Measurements from ENCODE around the gene PPAN.
A peak's percentile ranks its signal among the peaks of the same experiment; 100 is the strongest.

PPAN gene

DNA sequence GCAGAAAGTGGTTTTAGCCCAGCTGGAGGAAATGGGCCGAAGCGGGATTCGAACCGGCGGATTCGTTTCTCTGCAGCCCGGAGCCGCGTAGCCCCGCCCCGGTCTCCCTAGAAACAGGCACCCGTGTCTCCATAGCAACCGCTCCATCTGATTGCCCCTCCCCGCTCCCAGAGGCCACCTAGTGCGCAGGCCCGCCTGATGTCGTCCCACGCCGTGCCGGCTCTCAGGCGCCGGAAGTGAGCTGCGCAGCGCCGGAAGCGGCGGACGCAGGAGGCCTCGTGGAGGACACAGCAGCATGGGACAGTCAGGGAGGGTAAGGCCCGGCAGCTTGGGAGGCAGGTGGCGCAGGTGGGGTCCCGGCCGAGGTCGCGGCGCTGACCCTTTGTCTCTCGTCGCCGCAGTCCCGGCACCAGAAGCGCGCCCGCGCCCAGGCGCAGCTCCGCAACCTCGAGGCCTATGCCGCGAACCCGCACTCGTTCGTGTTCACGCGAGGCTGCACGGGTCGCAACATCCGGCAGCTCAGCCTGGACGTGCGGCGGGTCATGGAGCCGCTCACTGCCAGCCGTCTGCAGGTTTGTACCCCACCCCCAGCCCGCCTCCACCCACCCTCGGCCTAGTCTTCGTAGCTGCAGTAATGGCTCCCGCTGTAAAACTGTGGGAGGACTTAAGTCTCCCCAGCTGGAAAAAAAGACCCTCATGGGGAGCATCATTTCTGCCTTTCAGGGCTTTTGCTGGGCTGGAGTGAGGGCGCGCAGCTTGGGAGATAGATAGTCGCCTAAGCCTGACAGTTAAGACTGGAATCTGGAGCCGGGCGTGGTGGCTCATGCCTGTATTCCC, at the start of gene PPAN:
Gene PPAN, plus strand, starts transcription at position 263 of the 837 bp plus-strand sequence. Its CDS starts 33 bp downstream, at position 296.
- DNase-seq (ENCODE audit: low read depth, low spot score) = peak; percentile 91

GRCh38 chr19:10061717-10062310, 44.3 kb upstream of the PPAN start:
- DNase-seq (ENCODE audit: low read depth, low spot score) = no peak

DNA sequence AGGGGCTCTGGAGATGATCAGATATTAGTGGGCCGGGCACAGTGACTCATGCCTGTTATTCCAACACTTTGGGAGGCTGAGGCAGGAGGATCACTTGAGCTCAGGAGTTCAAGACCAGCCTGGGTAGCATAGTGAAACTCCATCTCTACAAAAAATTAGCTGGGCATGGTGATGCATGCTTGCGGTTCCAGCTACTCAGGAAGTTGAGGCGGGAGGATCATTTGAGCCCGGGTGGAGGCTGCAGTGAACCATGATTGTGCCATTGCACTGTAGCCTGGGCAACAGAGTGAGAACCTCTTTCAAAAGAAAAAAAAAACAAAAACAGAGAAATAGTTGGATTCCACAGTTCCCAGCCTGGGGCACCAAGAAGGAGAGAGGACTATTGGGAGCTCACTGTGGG, 38.0 kb upstream of the PPAN start:
- no peak for DNase-seq (ENCODE audit: low read depth, low spot score)

- no peak for DNase-seq (ENCODE audit: low read depth, low spot score)
These were observed 37.1 kb upstream of the PPAN start for GRCh38 chr19:10069046-10069445.

GRCh38 chr19:10070730-10071446, 35.3 kb upstream of the PPAN start:
- DNase-seq (ENCODE audit: low read depth, low spot score) = no peak

GRCh38 chr19:10074153-10074552, 32.0 kb upstream of the PPAN start:
- peak; percentile 37 for DNase-seq (ENCODE audit: low read depth, low spot score)

DNA sequence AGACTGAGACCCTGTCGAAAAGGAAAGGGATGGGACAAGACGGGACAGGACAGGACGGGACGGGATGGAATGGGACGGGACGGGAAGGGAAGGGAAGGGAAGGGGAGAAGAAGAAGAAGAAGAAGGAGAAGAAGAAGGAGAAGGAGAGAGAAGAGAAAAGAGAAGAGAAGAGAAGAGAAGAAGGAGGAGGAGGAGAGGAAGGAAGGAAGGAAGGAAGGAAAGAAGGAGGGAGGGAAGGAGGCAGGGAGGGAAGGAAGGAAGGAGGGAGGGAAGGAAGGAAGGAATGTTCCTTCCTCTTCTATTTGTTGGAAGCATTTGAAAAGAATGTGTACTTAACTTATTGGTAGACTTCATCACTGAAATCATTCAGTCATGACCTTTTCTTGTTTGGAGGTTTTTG, 29.6 kb upstream of the PPAN start:
- DNase-seq (ENCODE audit: low read depth, low spot score) = no peak

- no peak for DNase-seq (ENCODE audit: low read depth, low spot score)
These were observed 27.8 kb upstream of the PPAN start for GRCh38 chr19:10078329-10078728.

DNA sequence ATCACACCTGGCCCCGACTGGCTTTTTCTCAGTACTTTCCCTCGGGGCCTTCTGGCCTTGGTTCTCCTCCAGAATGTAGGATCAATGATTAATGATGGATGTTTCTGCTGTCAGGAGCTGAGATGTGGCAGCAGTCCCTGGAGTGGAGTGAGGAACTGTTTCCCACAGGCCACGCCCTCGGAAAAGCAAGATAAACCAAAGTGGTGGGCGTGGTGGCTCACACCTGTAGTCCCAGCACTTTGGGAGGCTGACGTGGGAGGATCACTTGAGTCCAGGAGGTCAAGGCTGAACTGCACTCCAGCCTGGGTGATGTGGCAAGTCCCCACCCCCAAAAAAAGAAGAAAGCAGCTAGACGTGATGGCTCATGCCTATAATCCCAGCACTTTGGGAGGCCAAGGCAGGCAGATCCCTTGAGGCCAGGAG, 27.1 kb upstream of the PPAN start:
- no peak for DNase-seq (ENCODE audit: low read depth, low spot score)

GRCh38 chr19:10083911-10084310, 22.3 kb upstream of the PPAN start:
- no peak for DNase-seq (ENCODE audit: low read depth, low spot score)

- no peak for DNase-seq (ENCODE audit: low read depth, low spot score)
These were observed 21.4 kb upstream of the PPAN start for GRCh38 chr19:10084803-10085202.

GRCh38 chr19:10085641-10086590, 20.2 kb upstream of the PPAN start, which contains the start of gene SHFL:
TSS of gene SHFL (plus strand) at chr19:10086317. CDS start at chr19:10086428, 111 bp downstream.
- peak; percentile 56 for DNase-seq (ENCODE audit: low read depth, low spot score)

DNA sequence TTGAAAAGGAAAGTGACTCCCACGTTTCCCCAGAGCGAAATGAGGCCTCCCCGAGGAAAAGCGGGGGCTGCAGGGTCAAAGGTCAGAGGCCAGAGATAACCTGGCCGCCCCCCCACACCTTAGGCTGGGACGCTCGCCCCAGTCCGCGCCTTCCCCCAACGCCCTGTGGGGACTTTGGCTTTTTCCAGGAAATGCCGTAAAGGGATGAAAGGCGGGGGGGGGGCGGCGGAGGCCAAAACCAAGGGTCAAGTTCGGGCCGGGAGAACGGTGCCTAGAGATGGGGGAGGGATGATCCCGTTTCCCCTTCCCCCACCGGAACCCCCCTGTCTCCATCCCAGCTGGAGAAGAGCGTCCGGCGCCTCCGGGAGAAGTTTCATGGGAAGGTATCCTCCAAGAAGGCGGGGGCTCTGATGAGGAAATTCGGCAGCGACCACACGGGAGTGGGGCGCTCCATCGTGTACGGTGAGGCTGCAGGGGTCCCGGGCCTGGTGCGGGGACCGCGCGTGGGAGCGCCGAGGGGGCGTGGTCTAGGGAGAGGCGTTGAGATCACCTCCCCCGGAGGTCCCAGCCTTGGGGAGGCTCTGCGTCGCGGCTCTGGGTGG, 19.5 kb upstream of the PPAN start:
- DNase-seq (ENCODE audit: low read depth, low spot score) = no peak

- no peak for DNase-seq (ENCODE audit: low read depth, low spot score)
These were observed 18.7 kb upstream of the PPAN start for GRCh38 chr19:10087296-10088061.

- DNase-seq (ENCODE audit: low read depth, low spot score) = no peak
These were observed 17.1 kb upstream of the PPAN start for GRCh38 chr19:10088949-10089554.

GRCh38 chr19:10089801-10090375, 16.3 kb upstream of the PPAN start:
- DNase-seq (ENCODE audit: low read depth, low spot score) = no peak

DNA sequence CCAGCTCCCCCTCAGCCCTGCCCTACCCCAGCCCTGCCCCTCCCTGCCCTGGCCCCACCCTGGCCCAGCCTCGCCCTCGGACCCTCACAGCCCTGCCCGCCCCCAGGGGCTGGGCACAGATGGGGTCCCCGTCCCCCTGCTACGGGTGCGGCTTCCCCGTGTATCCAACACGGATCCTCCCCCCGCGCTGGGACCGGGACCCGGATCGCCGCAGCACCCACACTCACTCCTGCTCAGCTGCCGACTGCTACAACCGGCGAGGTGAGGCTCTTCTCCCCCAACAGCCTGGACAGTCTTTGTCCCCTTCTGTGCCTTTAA, 14.8 kb upstream of the PPAN start:
- DNase-seq (ENCODE audit: low read depth, low spot score) = no peak

DNA sequence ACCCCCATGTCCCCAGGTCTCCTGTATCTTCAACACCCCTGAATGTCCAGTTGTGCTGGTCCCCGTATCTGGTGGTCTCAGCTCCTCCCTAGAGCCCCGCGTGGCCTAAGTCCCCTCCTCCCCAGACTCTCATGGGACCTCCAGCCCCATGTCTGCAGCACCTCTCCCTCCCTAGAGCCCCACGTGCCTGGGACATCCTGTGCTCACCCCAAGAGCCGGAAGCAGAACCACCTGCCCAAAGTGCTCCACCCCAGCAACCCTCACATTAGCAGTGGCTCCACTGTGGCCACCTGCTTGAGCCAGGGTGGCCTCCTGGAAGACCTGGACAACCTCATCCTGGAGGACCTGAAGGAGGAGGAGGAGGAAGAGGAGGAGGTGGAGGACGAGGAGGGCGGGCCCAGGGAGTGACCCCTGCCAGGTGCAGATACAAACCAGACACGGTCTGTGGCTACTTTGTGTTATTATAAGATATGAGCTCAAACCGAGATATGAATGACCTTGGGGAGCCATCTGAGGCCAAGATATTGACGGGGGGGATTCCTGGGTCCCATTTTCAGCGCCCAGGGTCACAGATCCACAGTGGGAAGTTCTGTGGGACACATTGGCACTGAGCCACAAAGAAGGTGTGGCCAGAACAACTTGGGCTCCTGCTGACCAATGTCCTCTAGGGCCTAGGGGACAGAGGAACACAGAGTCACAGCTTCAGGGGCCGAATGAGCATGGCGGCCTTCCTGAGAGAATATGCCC, 14.1 kb upstream of the PPAN start:
- DNase-seq (ENCODE audit: low read depth, low spot score) = no peak

Measured in activated naive CD8-positive, alpha-beta T cell treated with anti-CD3 and anti-CD28 coated beads, Interleukin-2, amount 50 U/mL, for 16 hours (primary cell).